ENCODE measurements around the gene LARGE1.

Gene LARGE1

GRCh38 chr22:33811686-33812085 lies 108.6 kb downstream of the LARGE1 start:
- no peak for DNase-seq

- no peak for DNase-seq
Measured at GRCh38 chr22:33811208-33811607, 109.1 kb downstream of the LARGE1 start.

- no peak for DNase-seq
Measured at GRCh38 chr22:33807470-33807869, 112.8 kb downstream of the LARGE1 start.

GRCh38 chr22:33806191-33806590 lies 114.1 kb downstream of the LARGE1 start:
- DNase-seq: no peak

GRCh38 chr22:33803371-33804282 lies 116.6 kb downstream of the LARGE1 start:
- DNase-seq: no peak

- no peak for DNase-seq
Measured at GRCh38 chr22:33798401-33798800, 121.9 kb downstream of the LARGE1 start.

- no peak for DNase-seq
Measured at GRCh38 chr22:33796494-33796893, 123.8 kb downstream of the LARGE1 start.

GRCh38 chr22:33793475-33793874 lies 126.8 kb downstream of the LARGE1 start:
- no peak for DNase-seq

GRCh38 chr22:33792832-33793231 lies 127.4 kb downstream of the LARGE1 start:
- no peak for DNase-seq

- no peak for DNase-seq
Measured at GRCh38 chr22:33789690-33790253, 130.5 kb downstream of the LARGE1 start.

- DNase-seq: no peak
Measured at GRCh38 chr22:33788927-33789326, 131.3 kb downstream of the LARGE1 start.

GRCh38 chr22:33787645-33788456 lies 132.4 kb downstream of the LARGE1 start:
- DNase-seq: no peak

- DNase-seq: no peak
Measured at GRCh38 chr22:33786149-33786548, 134.1 kb downstream of the LARGE1 start.

- DNase-seq: no peak
Measured at GRCh38 chr22:33785283-33785968, 134.8 kb downstream of the LARGE1 start.

GRCh38 chr22:33781411-33781810 lies 138.9 kb downstream of the LARGE1 start:
- DNase-seq: no peak

- no peak for DNase-seq
Measured at GRCh38 chr22:33780531-33781136, 139.6 kb downstream of the LARGE1 start.

- DNase-seq: no peak
Measured at GRCh38 chr22:33779243-33779642, 141.0 kb downstream of the LARGE1 start.

GRCh38 chr22:33776491-33776890 lies 143.8 kb downstream of the LARGE1 start:
- DNase-seq: no peak

- DNase-seq: no peak
Measured at GRCh38 chr22:33774781-33775180, 145.5 kb downstream of the LARGE1 start.

- DNase-seq: no peak
Measured at GRCh38 chr22:33772745-33773144, 147.5 kb downstream of the LARGE1 start.

GRCh38 chr22:33771136-33771535 lies 149.1 kb downstream of the LARGE1 start:
- no peak for DNase-seq

- no peak for DNase-seq
Measured at GRCh38 chr22:33770723-33771122, 149.6 kb downstream of the LARGE1 start.

GRCh38 chr22:33766091-33766490 lies 154.2 kb downstream of the LARGE1 start:
- no peak for DNase-seq

All from CD4-positive, alpha-beta T cell treated with Interleukin-4 for 4 hours (primary cell).